Stomach (tissue), 4 donors: ENCODE results near the gene POU3F1.

Experiments
- POLR2A ChIP-seq, 4 donors: fragments of 450-650 bp; IDR thresholded peaks; one replicate each; pipeline ENCODE4 v1.6.1; 2016; ENCODE audit warnings: antibody characterized with exemption in 4 of 4, control low read depth in 2 of 4, mild to moderate bottlenecking in 1 of 4, moderate library complexity in 1 of 4
- POLR2AphosphoS5 ChIP-seq, 3 donors: sonication (generic); formaldehyde crosslinking; IDR thresholded peaks; one replicate each; pipeline ENCODE4 v1.6.1; 2016; ENCODE audit warnings: antibody characterized with exemption in 3 of 3
- TF ChIP-seq, protein P1 (sequence below), 7 experiments: fragments of 450-650 bp in 4 of 7; fragments of 200-600 bp in 3 of 7; sonication (generic) in 3 of 7; IDR thresholded peaks; one replicate each; pipeline ENCODE4 v1.5.1; 2016 to 2019; ENCODE audit warnings: antibody characterized with exemption in 7 of 7, control low read depth in 2 of 7, mild to moderate bottlenecking in 1 of 7

DNA sequence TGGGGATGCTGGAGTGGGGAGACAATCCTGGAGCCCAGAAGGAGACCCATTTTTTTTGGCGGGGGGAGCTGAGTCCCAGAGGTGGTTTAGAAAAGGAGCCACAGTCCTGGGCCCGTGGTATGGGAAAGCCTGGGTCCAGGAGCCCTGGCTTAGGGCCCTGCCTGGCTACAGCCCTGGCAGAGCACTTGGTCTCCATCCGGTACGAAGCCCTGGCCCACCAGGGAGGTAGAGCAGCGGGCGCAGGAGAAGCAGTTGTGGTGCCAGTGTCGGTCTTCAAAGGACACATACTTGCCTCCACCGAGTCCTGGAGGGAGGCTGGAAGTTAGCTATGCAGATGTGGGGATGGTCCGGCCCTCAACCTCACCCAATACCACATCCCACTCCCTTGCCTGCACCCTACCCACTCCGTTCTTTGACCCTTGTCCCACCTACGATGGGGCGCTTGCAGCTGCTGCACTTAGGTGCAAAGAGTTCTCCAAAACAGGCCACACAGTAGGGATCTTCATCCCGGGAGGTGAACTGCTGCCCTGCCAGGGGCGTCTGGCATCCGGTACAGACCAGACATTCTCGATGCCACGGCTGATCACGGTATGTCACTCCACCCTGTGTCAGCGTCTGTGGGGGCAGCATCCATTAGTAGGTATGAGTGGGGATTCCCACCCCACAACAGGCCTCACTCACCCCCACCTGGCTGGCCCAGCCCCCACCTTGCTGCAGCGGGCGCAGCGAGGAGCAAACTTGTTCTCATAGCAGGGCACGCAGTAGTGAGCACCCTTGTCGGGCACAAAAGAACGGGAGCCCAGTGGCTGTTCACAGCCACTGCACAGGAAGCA is 49.1 kb downstream of the POU3F1 start:
- TF ChIP-seq, protein P1, sequence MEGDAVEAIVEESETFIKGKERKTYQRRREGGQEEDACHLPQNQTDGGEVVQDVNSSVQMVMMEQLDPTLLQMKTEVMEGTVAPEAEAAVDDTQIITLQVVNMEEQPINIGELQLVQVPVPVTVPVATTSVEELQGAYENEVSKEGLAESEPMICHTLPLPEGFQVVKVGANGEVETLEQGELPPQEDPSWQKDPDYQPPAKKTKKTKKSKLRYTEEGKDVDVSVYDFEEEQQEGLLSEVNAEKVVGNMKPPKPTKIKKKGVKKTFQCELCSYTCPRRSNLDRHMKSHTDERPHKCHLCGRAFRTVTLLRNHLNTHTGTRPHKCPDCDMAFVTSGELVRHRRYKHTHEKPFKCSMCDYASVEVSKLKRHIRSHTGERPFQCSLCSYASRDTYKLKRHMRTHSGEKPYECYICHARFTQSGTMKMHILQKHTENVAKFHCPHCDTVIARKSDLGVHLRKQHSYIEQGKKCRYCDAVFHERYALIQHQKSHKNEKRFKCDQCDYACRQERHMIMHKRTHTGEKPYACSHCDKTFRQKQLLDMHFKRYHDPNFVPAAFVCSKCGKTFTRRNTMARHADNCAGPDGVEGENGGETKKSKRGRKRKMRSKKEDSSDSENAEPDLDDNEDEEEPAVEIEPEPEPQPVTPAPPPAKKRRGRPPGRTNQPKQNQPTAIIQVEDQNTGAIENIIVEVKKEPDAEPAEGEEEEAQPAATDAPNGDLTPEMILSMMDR (IDR thresholded peaks at IDR 0.05) = no peak
- TF ChIP-seq POLR2A (IDR thresholded peaks at IDR 0.05) = no peak
- no peak for TF ChIP-seq POLR2AphosphoS5 (IDR thresholded peaks at IDR 0.05)
